Chondrocyte (in vitro differentiated cells): ENCODE results near the gene ADAMTS14. TPM values are rescaled to one million over a fixed set of nuclear protein-coding genes. Genes with fewer than 3 reads are reported as not detected.
"Not testable (repeated sequence)": the region's sequence is repeated elsewhere in the genome, so short reads cannot be mapped to it uniquely, and the experiment has no call there.

ENCODE experiments used
- DNase-seq: peaks from one replicate; pipeline ENCODE4 v3.0.0; 2021; ENCODE audit warnings: mixed read lengths, low spot score
- H3K27ac Mint-ChIP-seq: one replicate; pipeline ENCODE4 v1.8.0; 2021; ENCODE audit warnings: mild to moderate bottlenecking, moderate library complexity, mixed read lengths; ENCODE audit not compliant: unreplicated experiment
- H3K27me3 Mint-ChIP-seq: 2 replicates; pipeline ENCODE4 v1.8.0; 2021; ENCODE audit warnings: low read depth, mixed read lengths
- H3K36me3 Mint-ChIP-seq: 2 replicates; pipeline ENCODE4 v1.8.0; 2021; ENCODE audit warnings: low read depth, mixed read lengths
- H3K4me1 Mint-ChIP-seq: 2 replicates; pipeline ENCODE4 v1.8.0; 2021; ENCODE audit warnings: low read depth, mild to moderate bottlenecking, mixed read lengths
- H3K4me3 Mint-ChIP-seq: one replicate; pipeline ENCODE4 v1.8.0; 2021; ENCODE audit warnings: mild to moderate bottlenecking, moderate library complexity, mixed read lengths; ENCODE audit not compliant: unreplicated experiment
- H3K9me3 Mint-ChIP-seq: 2 replicates; pipeline ENCODE4 v1.8.0; 2021; ENCODE audit warnings: low read depth, mixed read lengths
- total RNA-seq: library from RNA; stranded (reverse); gene quantifications from 3 replicates; pipeline ENCODE4 v1.2.1, GENCODE V29; 2021
- TF ChIP-seq, protein P1 (sequence below): fragments of 200-600 bp; sonication (generic); IDR thresholded peaks from 2 replicates; pipeline ENCODE4 v1.5.0; 2021; ENCODE audit warnings: antibody characterized with exemption, mild to moderate bottlenecking, moderate library complexity

ADAMTS14 gene
- total RNA-seq, 1 donor from 2014 or later = 7.7 TPM

GRCh38 chr10:70659306-70659705 is 13.0 kb upstream of the ADAMTS14 start:
- Mint-ChIP-seq H3K4me1 (peaks cover 39% of the 10 kb centered on the region), H3K9me3 (peaks cover 14% of the 10 kb centered on the region), H3K27ac (no peak overlapping the region), H3K4me3 (no peak overlapping the region), H3K27me3 (no peaks in the 10 kb centered on the region), H3K36me3 (peaks cover 1% of the 10 kb centered on the region)
- DNase-seq = no peak
- TF ChIP-seq, protein P1, sequence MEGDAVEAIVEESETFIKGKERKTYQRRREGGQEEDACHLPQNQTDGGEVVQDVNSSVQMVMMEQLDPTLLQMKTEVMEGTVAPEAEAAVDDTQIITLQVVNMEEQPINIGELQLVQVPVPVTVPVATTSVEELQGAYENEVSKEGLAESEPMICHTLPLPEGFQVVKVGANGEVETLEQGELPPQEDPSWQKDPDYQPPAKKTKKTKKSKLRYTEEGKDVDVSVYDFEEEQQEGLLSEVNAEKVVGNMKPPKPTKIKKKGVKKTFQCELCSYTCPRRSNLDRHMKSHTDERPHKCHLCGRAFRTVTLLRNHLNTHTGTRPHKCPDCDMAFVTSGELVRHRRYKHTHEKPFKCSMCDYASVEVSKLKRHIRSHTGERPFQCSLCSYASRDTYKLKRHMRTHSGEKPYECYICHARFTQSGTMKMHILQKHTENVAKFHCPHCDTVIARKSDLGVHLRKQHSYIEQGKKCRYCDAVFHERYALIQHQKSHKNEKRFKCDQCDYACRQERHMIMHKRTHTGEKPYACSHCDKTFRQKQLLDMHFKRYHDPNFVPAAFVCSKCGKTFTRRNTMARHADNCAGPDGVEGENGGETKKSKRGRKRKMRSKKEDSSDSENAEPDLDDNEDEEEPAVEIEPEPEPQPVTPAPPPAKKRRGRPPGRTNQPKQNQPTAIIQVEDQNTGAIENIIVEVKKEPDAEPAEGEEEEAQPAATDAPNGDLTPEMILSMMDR = no peak

DNA sequence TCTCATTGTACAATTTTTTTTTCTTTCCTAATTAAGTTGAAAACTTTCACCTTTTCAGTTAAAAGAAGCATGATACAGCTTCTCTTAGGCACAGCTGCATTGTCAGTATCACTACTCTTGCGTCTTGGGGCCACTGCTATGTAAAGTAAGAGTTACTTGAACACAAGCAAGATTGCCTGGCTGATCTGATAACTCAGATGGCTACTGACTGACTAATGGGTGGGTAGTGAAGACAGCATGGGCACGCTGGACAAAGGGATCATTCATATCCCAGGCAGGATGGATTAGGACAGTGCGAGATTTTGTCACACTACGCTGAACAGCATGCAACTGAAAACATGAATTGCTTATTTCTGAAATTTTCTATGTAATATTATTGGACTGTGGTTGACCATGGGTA is 11.6 kb upstream of the ADAMTS14 start:
- peaks cover 14% of the 10 kb centered on the region for H3K9me3 Mint-ChIP-seq
- peaks cover 44% of the 10 kb centered on the region for H3K4me1 Mint-ChIP-seq
- H3K4me3 Mint-ChIP-seq = no peak overlapping the region
- no peak overlapping the region for H3K27ac Mint-ChIP-seq
- DNase-seq = peak; percentile 1
- H3K36me3 Mint-ChIP-seq = peaks cover 1% of the 10 kb centered on the region
- TF ChIP-seq, protein P1 = no peak
- H3K27me3 Mint-ChIP-seq = no peaks in the 10 kb centered on the region

GRCh38 chr10:70661623-70662361 is 10.5 kb upstream of the ADAMTS14 start:
- DNase-seq = peak; percentile 59
- Mint-ChIP-seq H3K4me1 (peaks cover 33% of the 10 kb centered on the region), H3K9me3 (peaks cover 14% of the 10 kb centered on the region), H3K27ac (peak overlapping the region; percentile 69), H3K27me3 (no peaks in the 10 kb centered on the region), H3K36me3 (peaks cover 1% of the 10 kb centered on the region), H3K4me3 (no peak overlapping the region)
- TF ChIP-seq, protein P1 = no peak

DNA sequence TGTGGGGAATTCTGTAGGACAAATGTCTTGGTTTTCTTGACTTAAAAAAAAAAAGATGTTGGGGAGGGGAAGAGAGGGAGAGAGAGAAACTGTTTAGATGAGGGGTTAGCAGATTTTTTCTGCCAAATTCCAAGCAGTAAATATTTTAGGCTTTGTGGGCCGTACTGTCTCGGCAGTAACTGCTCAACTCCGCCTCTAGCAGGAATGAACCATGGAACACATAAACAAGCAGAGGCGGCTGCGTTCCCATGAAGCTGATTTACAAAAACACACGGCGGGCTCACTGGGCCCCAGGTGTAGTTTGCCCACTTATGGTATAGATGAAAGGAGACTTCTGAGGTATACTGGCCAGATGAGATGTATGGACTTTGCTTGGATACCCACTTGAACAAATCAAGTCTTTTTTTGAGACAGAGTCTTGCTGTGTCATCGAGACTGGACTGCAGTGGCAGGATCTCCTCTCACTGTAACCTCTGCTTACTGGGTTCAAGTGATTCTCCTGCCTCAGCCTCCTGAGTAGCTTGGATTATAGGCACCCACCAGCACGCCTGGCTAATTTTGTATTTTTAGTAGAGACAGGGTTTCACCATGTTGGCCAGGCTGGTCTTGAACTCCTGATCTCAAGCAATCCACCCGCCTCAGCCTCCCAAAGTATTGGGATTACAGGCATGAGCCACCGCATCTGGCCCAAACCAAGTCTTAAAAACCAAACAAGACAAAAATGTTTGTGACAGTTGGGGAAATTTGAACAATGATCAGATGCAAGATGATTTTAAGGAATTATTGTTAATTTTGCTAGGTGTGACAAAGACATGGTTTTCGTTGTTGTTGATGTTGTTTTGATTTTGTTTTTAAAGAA is 9.7 kb upstream of the ADAMTS14 start:
- DNase-seq = peak; percentile 19
- peak overlapping the region; percentile 57 for H3K27ac Mint-ChIP-seq

DNA sequence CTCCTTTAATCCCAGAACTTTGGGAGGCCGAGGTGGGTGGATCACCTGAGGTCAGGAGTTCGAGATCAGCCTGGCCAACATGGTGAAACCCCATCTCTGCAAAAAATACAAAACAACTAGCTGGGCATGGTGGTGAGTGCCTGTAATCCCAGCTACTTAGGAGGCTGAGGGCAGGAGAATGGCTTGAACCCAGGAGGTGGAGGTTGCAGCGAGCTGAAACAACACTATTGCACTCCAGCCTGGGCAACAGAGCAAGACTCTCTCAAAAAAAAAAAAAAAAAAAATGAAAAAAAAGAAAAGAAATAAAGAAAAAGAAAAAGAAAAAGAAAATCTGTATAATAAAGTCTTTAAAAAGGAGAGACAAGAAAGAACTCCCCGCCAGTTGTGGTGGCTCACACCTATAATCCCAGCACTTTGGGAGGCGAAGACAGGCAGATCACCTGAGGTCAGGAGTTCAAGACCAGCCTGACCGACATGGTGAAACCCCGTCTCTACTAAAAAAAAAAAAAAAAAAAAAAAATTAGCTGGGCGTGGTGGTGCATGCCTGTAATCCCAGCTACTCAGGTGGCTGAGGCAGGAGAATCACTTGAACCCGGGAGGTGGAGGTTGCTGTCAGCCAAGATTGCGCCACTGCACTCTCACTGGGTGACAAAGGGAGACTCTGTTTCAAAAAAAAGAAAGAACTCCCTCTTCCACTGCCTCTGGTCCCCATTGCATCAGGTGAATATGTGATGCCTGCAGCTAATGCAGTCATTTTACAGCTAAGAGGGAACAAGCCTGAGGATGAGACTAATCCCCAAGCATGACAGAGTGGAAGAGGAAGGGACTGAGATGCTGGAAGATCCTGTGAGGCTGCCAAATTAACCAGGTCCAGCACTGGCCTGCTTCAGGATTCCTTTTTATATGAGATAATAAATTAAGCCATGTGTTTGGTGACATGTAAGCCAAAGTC is 8.6 kb upstream of the ADAMTS14 start:
- peak; percentile 4 for DNase-seq
- not testable (repeated sequence) for H3K9me3 Mint-ChIP-seq, H3K36me3 Mint-ChIP-seq, H3K4me3 Mint-ChIP-seq, H3K27me3 Mint-ChIP-seq
- Mint-ChIP-seq H3K4me1 (peaks cover 34% of the 10 kb centered on the region), H3K27ac (peak overlapping the region; percentile 97)

More for the DNA sequence above, 9.7 kb upstream of the ADAMTS14 start:
- no peaks in the 10 kb centered on the region for H3K27me3 Mint-ChIP-seq
- H3K4me1 Mint-ChIP-seq = peaks cover 28% of the 10 kb centered on the region
- TF ChIP-seq, protein P1 = no peak
- H3K9me3 Mint-ChIP-seq = peaks cover 14% of the 10 kb centered on the region
- H3K4me3 Mint-ChIP-seq = no peak overlapping the region
- peaks cover 1% of the 10 kb centered on the region for H3K36me3 Mint-ChIP-seq
